Activated B cell treated with CpG ODN at 0.5 μM for 24 hours (primary cell): ENCODE results near the gene ABCC9. TPM values are rescaled to one million over a fixed set of nuclear protein-coding genes. Genes with fewer than 3 reads are reported as not detected.
"Not testable (repeated sequence)": the region's sequence is repeated elsewhere in the genome, so short reads cannot be mapped to it uniquely, and the experiment has no call there.

Experiments
- ATAC-seq: fragments of 200-7000 bp; cut with Tn5 transposase; one replicate; pipeline ENCODE4 v1.10.0; 2021; ENCODE audit warnings: low read depth, mild to moderate bottlenecking, moderate library complexity
- CTCF ChIA-PET: fragments of 350-600 bp; sonication (Branson Sonifier 250); formaldehyde crosslinking; loops from one replicate; lab custom pipeline; 2021; ENCODE audit warnings: antibody characterized with exemption; lab: Charles Lee
- POLR2A ChIA-PET: fragments of 350-600 bp; sonication (Branson Sonifier 250); formaldehyde crosslinking; loops from one replicate; lab custom pipeline; 2021; ENCODE audit warnings: antibody characterized with exemption; lab: Charles Lee
- DNase-seq: peaks from one replicate; pipeline ENCODE4 v3.0.0; 2022
- H3K27ac Mint-ChIP-seq: one replicate; pipeline ENCODE4 v1.8.0; 2020; ENCODE audit warnings: mixed read lengths
- H3K27me3 Mint-ChIP-seq: one replicate; pipeline ENCODE4 v1.8.0; 2021; ENCODE audit warnings: mixed read lengths
- H3K36me3 Mint-ChIP-seq: one replicate; pipeline ENCODE4 v1.8.0; 2021; ENCODE audit warnings: low read depth, mixed read lengths
- H3K4me1 Mint-ChIP-seq: one replicate; pipeline ENCODE4 v1.8.0; 2021; ENCODE audit warnings: mixed read lengths
- H3K4me3 Mint-ChIP-seq: one replicate; pipeline ENCODE4 v1.8.0; 2020; ENCODE audit warnings: mild to moderate bottlenecking, mixed read lengths
- H3K9me3 Mint-ChIP-seq: one replicate; pipeline ENCODE4 v1.8.0; 2020; ENCODE audit warnings: mixed read lengths
- intact Hi-C: fragments of 100-400 bp; cut with micrococcal nuclease; formaldehyde crosslinking; loops from one replicate; pipeline ENCODE4 v1.15.1; 2024
- total RNA-seq: library from RNA; stranded (reverse); gene quantifications from 2 replicates; pipeline ENCODE4 v1.2.3, GENCODE V29; 2022
- TF ChIP-seq, protein P1 (sequence below): fragments of 200-600 bp; IDR thresholded peaks from one replicate; pipeline ENCODE4 v1.8.0; 2022; ENCODE audit warnings: antibody characterized with exemption, mild to moderate bottlenecking

Gene ABCC9
- total RNA-seq, 1 donor from 2014 or later: not detected

DNA sequence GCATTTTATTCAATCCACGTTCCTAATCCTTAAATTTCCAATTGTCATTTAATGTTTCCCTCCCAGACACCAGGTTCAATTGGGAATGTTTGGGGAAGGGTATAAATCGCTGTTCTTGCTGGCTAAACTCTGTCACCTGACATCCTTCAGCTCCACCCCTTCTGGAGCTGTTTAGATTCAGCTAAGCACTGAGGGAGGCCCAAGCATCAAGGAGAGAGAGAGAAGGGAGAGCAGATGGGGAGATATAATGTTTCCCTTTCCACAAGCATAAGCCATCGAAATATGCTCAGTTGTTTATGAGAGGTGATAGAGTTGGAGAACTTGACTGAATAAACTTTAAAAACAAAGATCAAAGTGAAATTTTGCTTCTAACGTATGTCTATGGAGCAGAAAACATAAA, 1.8 kb downstream of the ABCC9 start:
- Mint-ChIP-seq H3K27me3 (peaks cover 40% of the 10 kb centered on the region), H3K36me3 (no peaks in the 10 kb centered on the region), H3K27ac (no peak overlapping the region), H3K9me3 (no peaks in the 10 kb centered on the region), H3K4me3 (no peak overlapping the region), H3K4me1 (peaks cover 9% of the 10 kb centered on the region)
- DNase-seq (no peak), ATAC-seq (no peak)
- POLR2A ChIA-PET: no interaction called here
- TF ChIP-seq, protein P1, sequence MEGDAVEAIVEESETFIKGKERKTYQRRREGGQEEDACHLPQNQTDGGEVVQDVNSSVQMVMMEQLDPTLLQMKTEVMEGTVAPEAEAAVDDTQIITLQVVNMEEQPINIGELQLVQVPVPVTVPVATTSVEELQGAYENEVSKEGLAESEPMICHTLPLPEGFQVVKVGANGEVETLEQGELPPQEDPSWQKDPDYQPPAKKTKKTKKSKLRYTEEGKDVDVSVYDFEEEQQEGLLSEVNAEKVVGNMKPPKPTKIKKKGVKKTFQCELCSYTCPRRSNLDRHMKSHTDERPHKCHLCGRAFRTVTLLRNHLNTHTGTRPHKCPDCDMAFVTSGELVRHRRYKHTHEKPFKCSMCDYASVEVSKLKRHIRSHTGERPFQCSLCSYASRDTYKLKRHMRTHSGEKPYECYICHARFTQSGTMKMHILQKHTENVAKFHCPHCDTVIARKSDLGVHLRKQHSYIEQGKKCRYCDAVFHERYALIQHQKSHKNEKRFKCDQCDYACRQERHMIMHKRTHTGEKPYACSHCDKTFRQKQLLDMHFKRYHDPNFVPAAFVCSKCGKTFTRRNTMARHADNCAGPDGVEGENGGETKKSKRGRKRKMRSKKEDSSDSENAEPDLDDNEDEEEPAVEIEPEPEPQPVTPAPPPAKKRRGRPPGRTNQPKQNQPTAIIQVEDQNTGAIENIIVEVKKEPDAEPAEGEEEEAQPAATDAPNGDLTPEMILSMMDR: no peak
- CTCF ChIA-PET: no interaction called here
- intact Hi-C loops: no loop called here

DNA sequence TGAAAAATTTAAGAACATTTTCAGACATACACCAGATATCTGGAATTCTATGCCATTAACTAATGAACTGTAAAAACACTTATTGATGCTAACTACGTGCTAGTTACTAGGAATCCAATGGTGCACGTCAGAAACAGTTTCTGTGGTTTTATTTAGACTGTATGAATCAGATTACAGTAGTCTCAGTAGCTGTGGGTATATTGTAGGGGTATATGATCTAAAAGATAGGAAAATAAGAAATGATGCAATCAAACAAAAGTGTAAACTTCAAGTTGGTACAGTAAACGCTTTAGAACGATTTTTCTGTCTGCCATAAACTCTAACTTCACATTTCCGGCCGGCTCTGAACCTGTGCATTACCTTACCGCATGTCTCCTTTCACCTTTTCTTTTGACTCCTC, 2.3 kb downstream of the ABCC9 start:
- intact Hi-C loops: no loop called here
- ChIA-PET POLR2A (no interaction called here), CTCF (no interaction called here)
- no peak for DNase-seq
- Mint-ChIP-seq H3K4me1 (peaks cover 9% of the 10 kb centered on the region), H3K9me3 (no peaks in the 10 kb centered on the region), H3K36me3 (no peaks in the 10 kb centered on the region), H3K27ac (no peak overlapping the region), H3K4me3 (no peak overlapping the region), H3K27me3 (peaks cover 37% of the 10 kb centered on the region)
- TF ChIP-seq, protein P1: no peak
- ATAC-seq: no peak

DNA sequence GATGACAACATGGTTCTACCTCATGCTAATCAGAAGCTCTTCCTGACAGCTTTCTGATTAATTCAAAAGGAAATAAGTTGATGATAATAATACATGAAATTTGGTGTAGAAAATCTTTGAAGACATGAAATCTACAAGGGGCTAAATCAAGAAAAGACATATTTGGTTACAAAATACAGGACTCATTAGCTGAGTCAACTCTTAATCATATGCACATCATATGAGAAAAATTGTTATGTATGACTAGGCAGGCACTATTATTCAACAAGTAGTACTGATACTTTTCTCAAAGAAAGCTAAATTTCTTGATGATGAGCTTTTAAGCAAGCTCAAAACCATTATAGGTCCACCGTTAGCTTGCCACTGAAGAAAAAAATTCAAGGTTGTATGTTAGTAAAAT, 7.1 kb downstream of the ABCC9 start:
- Mint-ChIP-seq H3K9me3 (no peaks in the 10 kb centered on the region), H3K36me3 (no peaks in the 10 kb centered on the region), H3K4me3 (no peak overlapping the region), H3K4me1 (no peaks in the 10 kb centered on the region), H3K27ac (no peak overlapping the region), H3K27me3 (peaks cover 9% of the 10 kb centered on the region)
- ATAC-seq (no peak), DNase-seq (no peak)
- TF ChIP-seq, protein P1: no peak
- CTCF ChIA-PET: no interaction called here
- intact Hi-C loops: no loop called here
- POLR2A ChIA-PET: no interaction called here

DNA sequence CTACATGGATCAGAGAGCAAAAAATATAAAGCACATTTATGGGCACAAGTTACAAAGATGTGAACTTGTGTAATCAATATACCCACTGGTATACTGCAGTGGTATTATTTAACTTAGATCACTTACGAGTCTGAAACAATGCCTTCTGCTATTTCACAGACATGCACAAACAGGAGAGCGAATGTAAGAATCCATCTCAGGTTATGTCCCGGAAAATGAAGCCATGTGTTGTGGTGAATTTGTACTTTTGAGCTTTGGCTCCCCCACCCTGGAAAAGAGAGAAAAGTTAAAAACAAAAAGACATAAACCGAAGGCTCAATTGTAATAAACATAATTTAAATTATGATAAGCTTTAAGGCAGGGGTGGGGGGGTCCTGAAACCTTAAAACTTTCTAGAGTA, 7.6 kb downstream of the ABCC9 start:
- CTCF ChIA-PET: no interaction called here

DNA sequence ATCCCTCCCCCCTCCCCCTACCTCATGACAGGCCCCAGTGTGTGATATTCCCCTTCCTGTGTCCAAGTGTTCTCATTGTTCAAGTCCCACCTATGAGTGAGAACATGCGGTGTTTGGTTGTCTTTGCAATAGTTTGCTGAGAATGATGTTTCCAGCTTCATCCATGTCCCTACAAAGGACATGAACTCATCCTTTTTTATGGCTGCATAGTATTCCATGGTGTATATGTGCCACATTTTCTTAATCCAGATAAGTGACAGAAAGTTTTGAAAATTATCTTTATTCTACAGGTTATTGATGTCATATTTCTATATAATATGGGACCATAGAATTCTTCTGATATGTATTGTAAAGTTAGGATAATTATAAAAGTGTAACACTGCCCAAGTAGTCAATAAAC, 11.3 kb downstream of the ABCC9 start:
- H3K27ac Mint-ChIP-seq, H3K9me3 Mint-ChIP-seq, CTCF ChIA-PET, H3K36me3 Mint-ChIP-seq, POLR2A ChIA-PET, H3K27me3 Mint-ChIP-seq, DNase-seq, ATAC-seq, H3K4me3 Mint-ChIP-seq, H3K4me1 Mint-ChIP-seq, intact Hi-C loops: not testable (repeated sequence)

More for the DNA sequence above, 7.6 kb downstream of the ABCC9 start:
- Mint-ChIP-seq H3K4me1 (no peaks in the 10 kb centered on the region), H3K36me3 (no peaks in the 10 kb centered on the region), H3K9me3 (no peaks in the 10 kb centered on the region), H3K27ac (no peak overlapping the region), H3K4me3 (no peak overlapping the region), H3K27me3 (peaks cover 5% of the 10 kb centered on the region)
- DNase-seq (no peak), ATAC-seq (no peak)
- intact Hi-C loops: no loop called here
- POLR2A ChIA-PET: no interaction called here
- TF ChIP-seq, protein P1: no peak

DNA sequence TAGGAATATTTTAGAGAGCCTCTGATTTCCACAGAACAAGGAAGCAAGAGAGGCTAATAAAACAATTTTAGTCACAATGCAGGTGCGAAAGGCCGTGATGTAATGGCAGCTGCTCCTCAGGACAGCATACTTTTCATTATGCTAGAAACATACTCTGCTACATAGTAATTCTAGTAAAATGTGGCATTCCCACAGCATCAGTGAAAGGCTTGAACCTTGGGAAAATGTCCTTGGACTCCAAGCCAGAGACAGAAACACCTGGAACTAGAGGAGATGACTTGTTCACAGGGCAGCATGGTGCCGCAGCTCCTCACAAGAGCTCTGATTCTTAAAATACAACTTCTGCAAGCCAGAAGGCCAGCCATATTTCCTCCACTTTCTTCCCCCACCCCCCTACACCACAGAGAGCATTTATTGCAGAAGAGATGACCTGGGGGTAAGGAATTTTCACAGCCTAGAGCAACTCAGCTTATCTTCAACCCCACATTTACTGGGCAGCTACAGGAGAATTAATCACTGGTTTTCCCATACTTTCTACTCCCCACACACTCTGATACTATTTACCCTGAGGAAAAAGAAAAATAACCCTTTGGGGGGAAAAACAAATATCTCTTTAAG, 15.8 kb downstream of the ABCC9 start:
- ATAC-seq: no peak
- H3K9me3 Mint-ChIP-seq: no peaks in the 10 kb centered on the region
- intact Hi-C loops: no loop called here
- H3K36me3 Mint-ChIP-seq: no peaks in the 10 kb centered on the region
- DNase-seq: no peak
- H3K4me3 Mint-ChIP-seq: no peak overlapping the region
- POLR2A ChIA-PET: no interaction called here
- no peak overlapping the region for H3K27ac Mint-ChIP-seq
- H3K27me3 Mint-ChIP-seq: no peaks in the 10 kb centered on the region
- TF ChIP-seq, protein P1: no peak
- H3K4me1 Mint-ChIP-seq: no peaks in the 10 kb centered on the region
- CTCF ChIA-PET: no interaction called here
